HepG2 (cell line): Measurements from ENCODE around the gene LEPR. TPM values are rescaled to one million over a fixed set of nuclear protein-coding genes. Genes with fewer than 3 reads are reported as not detected.

Experiments used
- ARHGAP35 ChIP-seq: sonication (generic); formaldehyde crosslinking; IDR thresholded peaks from 2 replicates; pipeline ENCODE4 v1.9.0; 2022; ENCODE audit warnings: mild to moderate bottlenecking, inconsistent platforms, moderate library complexity, missing genetic modification reagents, borderline replicate concordance
- BHLHE40 ChIP-seq: IDR thresholded peaks from 2 replicates; pipeline ENCODE4 v1.6.1; 2011; ENCODE audit warnings: low read length, improper control_type of control experiment
- CHD2 ChIP-seq: IDR thresholded peaks from 2 replicates; pipeline ENCODE4 v1.6.1; 2011; ENCODE audit warnings: low read depth, low read length, improper control_type of control experiment
- HOXA3 ChIP-seq: sonication (generic); formaldehyde crosslinking; IDR thresholded peaks from 2 replicates; pipeline ENCODE4 v1.5.0; 2020; ENCODE audit warnings: missing genetic modification reagents
- MAF1 ChIP-seq: sonication (generic); formaldehyde crosslinking; IDR thresholded peaks from 2 replicates; pipeline ENCODE4 v1.5.0; 2020; ENCODE audit warnings: missing genetic modification reagents, borderline replicate concordance
- RELA ChIP-seq: sonication (generic); formaldehyde crosslinking; IDR thresholded peaks from 2 replicates; pipeline ENCODE4 v1.4.0; 2020; ENCODE audit warnings: missing genetic modification reagents
- SYNCRIP ChIP-seq: fragments of 200-400 bp; formaldehyde crosslinking; IDR thresholded peaks from 2 replicates; pipeline ENCODE4 v1.6.1; 2018; ENCODE audit warnings: mild to moderate bottlenecking, low read depth, low read length; ENCODE audit not compliant: insufficient read depth
- TARDBP ChIP-seq: sonication (generic); formaldehyde crosslinking; IDR thresholded peaks from 2 replicates; pipeline ENCODE4 v1.8.0; 2022; ENCODE audit warnings: mild to moderate bottlenecking, missing genetic modification reagents
- TEAD2 ChIP-seq: sonication (generic); formaldehyde crosslinking; IDR thresholded peaks from 2 replicates; pipeline ENCODE4 v1.9.0; 2021; ENCODE audit warnings: missing genetic modification reagents
- UBTF ChIP-seq: sonication (generic); formaldehyde crosslinking; IDR thresholded peaks from 2 replicates; pipeline ENCODE4 v1.4.0; 2020; ENCODE audit warnings: mild to moderate bottlenecking, missing genetic modification reagents
- ZFP62 ChIP-seq: sonication (generic); formaldehyde crosslinking; IDR thresholded peaks from 2 replicates; pipeline ENCODE4 v1.4.0; 2020; ENCODE audit warnings: missing genetic modification reagents
- ZNF441 ChIP-seq: sonication (generic); formaldehyde crosslinking; IDR thresholded peaks from 2 replicates; pipeline ENCODE4 v1.7.0; 2021; ENCODE audit warnings: missing genetic modification reagents, borderline replicate concordance
- ZNF503 ChIP-seq: sonication (generic); formaldehyde crosslinking; IDR thresholded peaks from 2 replicates; pipeline ENCODE4 v1.4.0; 2020; ENCODE audit warnings: missing genetic modification reagents
- ZNF639 ChIP-seq: conservative IDR thresholded peaks from 2 replicates; pipeline ENCODE4 v1.6.1; 2018; ENCODE audit warnings: missing genetic modification reagents
- ZNF768 ChIP-seq: sonication (generic); formaldehyde crosslinking; IDR thresholded peaks from 2 replicates; pipeline ENCODE4 v1.4.0; 2020; ENCODE audit warnings: missing genetic modification reagents
- ZNF780A ChIP-seq: sonication (generic); formaldehyde crosslinking; IDR thresholded peaks from 2 replicates; pipeline ENCODE4 v1.8.0; 2022; ENCODE audit warnings: mild to moderate bottlenecking, missing genetic modification reagents, moderate library complexity
- polyA plus RNA-seq, 8 experiments: library from polyadenylated mRNA; depleted of rRNA in 3 of 8; stranded (reverse) in 7 of 8; unstranded in 1 of 8; fragments of >200 nt; fragmentation: Illumina TruSeq in 4 of 8; extraction: Trizol in 4 of 8; gene quantifications; 2 replicates each; pipeline versions ENCODE4 v1.2.1 to v1.2.3, GENCODE V29; 2011 to 2016; ENCODE audit warnings: low read depth in 4 of 8, missing spikeins in 1 of 8, mixed read lengths in 1 of 8; ENCODE audit not compliant: insufficient read depth in 1 of 8
- total RNA-seq, 5 experiments: library from RNA; depleted of rRNA; stranded (reverse); fragments of >200 nt; fragmentation: Illumina TruSeq; extraction: Trizol; gene quantifications; 2 replicates each; pipeline ENCODE4 v1.2.3, GENCODE V29; 2016; ENCODE audit warnings: low read depth in 1 of 5
- TF ChIP-seq, protein P1 (sequence below): sonication (generic); formaldehyde crosslinking; IDR thresholded peaks from 2 replicates; pipeline ENCODE4 v1.8.1; 2023; ENCODE audit warnings: mild to moderate bottlenecking, moderate library complexity, missing genetic modification reagents
- TF ChIP-seq, protein P2 (sequence below): sonication (generic); formaldehyde crosslinking; IDR thresholded peaks from 2 replicates; pipeline ENCODE4 v1.9.0; 2022; ENCODE audit warnings: missing genetic modification reagents, mild to moderate bottlenecking, borderline replicate concordance
- TF ChIP-seq, protein P3 (sequence below): sonication (generic); formaldehyde crosslinking; IDR thresholded peaks from 2 replicates; pipeline ENCODE4 v1.4.0; 2020; ENCODE audit warnings: missing genetic modification reagents, borderline replicate concordance

Gene LEPR
- total and polyA plus RNA-seq, 2 of the 13 experiments (the other 11 are each of a cell fraction or from before 2014, with no cell fraction given): 0.60 to 1.7 TPM

DNA sequence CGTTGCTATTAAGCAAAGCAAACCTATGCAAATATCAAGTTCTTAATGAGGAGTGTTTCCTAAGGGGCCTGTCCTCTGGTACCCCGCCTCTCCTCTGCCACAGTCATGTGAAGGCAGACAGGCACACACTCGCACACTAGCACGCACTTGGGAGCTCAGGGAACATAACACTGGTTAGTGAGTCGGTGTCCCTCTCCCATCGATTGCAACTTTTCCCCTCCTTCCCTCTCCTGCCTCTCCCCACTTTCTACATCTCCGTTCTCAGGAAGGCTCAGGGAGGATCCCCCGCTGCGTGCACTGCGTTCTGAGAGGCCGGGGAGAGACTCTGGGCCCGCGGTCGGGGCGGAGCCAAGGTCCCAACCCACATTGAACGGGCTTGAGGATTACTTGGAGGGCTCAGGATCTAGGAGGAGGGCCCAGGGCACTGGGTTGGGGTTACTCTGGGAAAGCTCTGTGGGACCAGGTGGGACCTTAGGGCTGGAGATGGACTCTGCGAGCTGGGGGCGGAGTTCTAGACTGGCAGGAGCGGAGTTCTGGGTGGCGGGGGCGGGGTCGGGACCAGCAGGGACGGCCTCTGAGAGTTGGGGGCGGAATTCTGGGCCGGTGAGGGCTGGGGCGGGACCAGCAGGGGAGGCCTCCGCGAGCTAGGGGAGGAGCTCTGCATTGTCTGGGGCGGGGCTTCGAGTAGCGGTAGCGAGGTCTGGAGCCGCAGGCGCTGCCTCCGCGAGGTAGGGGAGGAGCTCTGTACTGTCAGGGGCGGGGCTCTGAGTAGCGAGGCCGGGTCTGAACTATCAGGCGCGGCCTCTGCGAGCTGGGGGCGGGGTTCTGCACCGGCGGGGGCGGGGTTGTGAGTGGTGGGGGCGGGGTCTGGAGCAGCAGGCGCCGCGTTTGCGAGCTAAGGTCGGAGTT is 533 bp upstream of the LEPR start (continued):
- TF ChIP-seq TEAD2 (CRISPR knock-in tag): no peak
- no peak for TF ChIP-seq UBTF (CRISPR knock-in tag)
- peak; percentile 38; the same call in 1 of the 2 replicates for TF ChIP-seq ARHGAP35 (CRISPR knock-in tag)
- TF ChIP-seq HOXA3 (CRISPR knock-in tag): no peak
- TF ChIP-seq ZNF768: peak; percentile 18; the same call in 1 of the 2 replicates
- TF ChIP-seq BHLHE40: no peak
- TF ChIP-seq, protein P1, sequence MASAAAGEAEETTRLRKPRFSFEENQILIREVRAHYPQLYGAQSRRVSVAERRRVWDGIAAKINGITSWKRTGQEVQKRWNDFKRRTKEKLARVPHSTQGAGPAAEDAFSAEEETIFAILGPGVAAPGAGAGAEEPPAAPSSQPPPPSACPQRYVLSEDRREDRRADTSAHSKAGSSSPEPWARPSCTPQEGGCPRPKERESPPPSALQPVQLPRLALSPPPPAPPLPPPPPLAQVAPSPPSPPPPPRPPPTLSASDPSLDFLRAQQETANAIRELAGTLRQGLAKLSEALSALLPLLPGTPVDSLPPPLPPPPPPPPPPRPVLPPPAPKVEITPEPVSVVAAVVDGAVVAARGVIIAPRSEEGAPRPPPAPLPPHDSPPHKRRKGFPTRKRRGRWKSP (CRISPR knock-in tag): peak; percentile 18; the same call in 1 of the 2 replicates
- no peak for TF ChIP-seq SYNCRIP
- TF ChIP-seq ZNF441 (CRISPR knock-in tag): no peak
- no peak for TF ChIP-seq TARDBP (CRISPR knock-in tag)
- TF ChIP-seq MAF1 (CRISPR knock-in tag): no peak
- TF ChIP-seq CHD2: no peak
- peak; percentile 49; the same call in 1 of the 2 replicates for TF ChIP-seq ZNF780A (CRISPR knock-in tag)
- TF ChIP-seq, protein P2, sequence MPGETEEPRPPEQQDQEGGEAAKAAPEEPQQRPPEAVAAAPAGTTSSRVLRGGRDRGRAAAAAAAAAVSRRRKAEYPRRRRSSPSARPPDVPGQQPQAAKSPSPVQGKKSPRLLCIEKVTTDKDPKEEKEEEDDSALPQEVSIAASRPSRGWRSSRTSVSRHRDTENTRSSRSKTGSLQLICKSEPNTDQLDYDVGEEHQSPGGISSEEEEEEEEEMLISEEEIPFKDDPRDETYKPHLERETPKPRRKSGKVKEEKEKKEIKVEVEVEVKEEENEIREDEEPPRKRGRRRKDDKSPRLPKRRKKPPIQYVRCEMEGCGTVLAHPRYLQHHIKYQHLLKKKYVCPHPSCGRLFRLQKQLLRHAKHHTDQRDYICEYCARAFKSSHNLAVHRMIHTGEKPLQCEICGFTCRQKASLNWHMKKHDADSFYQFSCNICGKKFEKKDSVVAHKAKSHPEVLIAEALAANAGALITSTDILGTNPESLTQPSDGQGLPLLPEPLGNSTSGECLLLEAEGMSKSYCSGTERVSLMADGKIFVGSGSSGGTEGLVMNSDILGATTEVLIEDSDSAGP (CRISPR knock-in tag): no peak
- TF ChIP-seq, protein P3, sequence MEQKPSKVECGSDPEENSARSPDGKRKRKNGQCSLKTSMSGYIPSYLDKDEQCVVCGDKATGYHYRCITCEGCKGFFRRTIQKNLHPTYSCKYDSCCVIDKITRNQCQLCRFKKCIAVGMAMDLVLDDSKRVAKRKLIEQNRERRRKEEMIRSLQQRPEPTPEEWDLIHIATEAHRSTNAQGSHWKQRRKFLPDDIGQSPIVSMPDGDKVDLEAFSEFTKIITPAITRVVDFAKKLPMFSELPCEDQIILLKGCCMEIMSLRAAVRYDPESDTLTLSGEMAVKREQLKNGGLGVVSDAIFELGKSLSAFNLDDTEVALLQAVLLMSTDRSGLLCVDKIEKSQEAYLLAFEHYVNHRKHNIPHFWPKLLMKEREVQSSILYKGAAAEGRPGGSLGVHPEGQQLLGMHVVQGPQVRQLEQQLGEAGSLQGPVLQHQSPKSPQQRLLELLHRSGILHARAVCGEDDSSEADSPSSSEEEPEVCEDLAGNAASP (CRISPR knock-in tag): no peak
- 0 out of 2 replicates have a peak, but pooled peaks have one; percentile 43 for TF ChIP-seq ZNF639 (CRISPR knock-in tag)
- no peak for TF ChIP-seq ZFP62 (CRISPR knock-in tag)
- no peak for TF ChIP-seq ZNF503 (CRISPR knock-in tag)
- no peak for TF ChIP-seq RELA (CRISPR knock-in tag)
